COLO829 (cell line): ENCODE results near the gene PRKCA.

Source experiments
- DNase-seq: peaks from one replicate; pipeline ENCODE4 v3.0.0; 2012; ENCODE audit warnings: low spot score

The PRKCA gene

GRCh38 chr17:66746736-66747135, 444.3 kb downstream of the PRKCA start:
- DNase-seq, result no peak

- no peak for DNase-seq
These were observed 445.3 kb downstream of the PRKCA start for GRCh38 chr17:66747578-66748275.

GRCh38 chr17:66748578-66748977, 446.2 kb downstream of the PRKCA start:
- DNase-seq, result no peak

GRCh38 chr17:66749217-66749832, 446.9 kb downstream of the PRKCA start:
- no peak for DNase-seq

GRCh38 chr17:66750116-66750515, 447.7 kb downstream of the PRKCA start:
- DNase-seq, result no peak

- no peak for DNase-seq
These were observed 448.5 kb downstream of the PRKCA start for GRCh38 chr17:66750781-66751543.

GRCh38 chr17:66751771-66752170, 449.4 kb downstream of the PRKCA start:
- no peak for DNase-seq

GRCh38 chr17:66752411-66752810, 450.0 kb downstream of the PRKCA start:
- no peak for DNase-seq

GRCh38 chr17:66753126-66753920, 450.9 kb downstream of the PRKCA start:
- no peak for DNase-seq

GRCh38 chr17:66755101-66755943, 452.9 kb downstream of the PRKCA start:
- no peak for DNase-seq

GRCh38 chr17:66755944-66756290, 453.5 kb downstream of the PRKCA start:
- no peak for DNase-seq

GRCh38 chr17:66760324-66760723, 457.9 kb downstream of the PRKCA start:
- DNase-seq, result no peak

GRCh38 chr17:66762276-66762675, 459.9 kb downstream of the PRKCA start:
- DNase-seq, result no peak

- DNase-seq, result no peak
These were observed 460.6 kb downstream of the PRKCA start for GRCh38 chr17:66763056-66763455.

GRCh38 chr17:66764506-66764905, 462.1 kb downstream of the PRKCA start:
- DNase-seq, result no peak

GRCh38 chr17:66767154-66767933, 464.9 kb downstream of the PRKCA start:
- DNase-seq, result no peak

- DNase-seq, result no peak
These were observed 467.5 kb downstream of the PRKCA start for GRCh38 chr17:66769911-66770310.

GRCh38 chr17:66772148-66772812, 469.9 kb downstream of the PRKCA start:
- no peak for DNase-seq

- no peak for DNase-seq
These were observed 472.9 kb downstream of the PRKCA start for GRCh38 chr17:66775271-66775670.

- DNase-seq, result no peak
These were observed 473.5 kb downstream of the PRKCA start for GRCh38 chr17:66775881-66776400.
